Fibroblast of mammary gland (primary cell): ENCODE measurements around the gene TMEM141.

Experiments used
- DNase-seq: peaks from one replicate; pipeline ENCODE4 v3.0.0-alpha.2; 2010; ENCODE audit warnings: low read depth
- H3K4me3 ChIP-seq: 2 replicates; pipeline ENCODE4 v1.5.1; 2011; ENCODE audit warnings: low read depth, mild to moderate bottlenecking, low read length, moderate library complexity; ENCODE audit not compliant: control insufficient read depth
- CTCF ChIP-seq: conservative IDR thresholded peaks from 2 replicates; pipeline ENCODE4 v1.5.1; 2011; ENCODE audit warnings: low read depth, low read length, inconsistent platforms; ENCODE audit not compliant: control insufficient read depth, insufficient read depth

The TMEM141 gene

GRCh38 chr9:136824496-136825225 is 33.5 kb downstream of the TMEM141 start:
- no peak for TF ChIP-seq CTCF
- no peak for DNase-seq
- no peak overlapping the region for H3K4me3 ChIP-seq

- DNase-seq = no peak
- H3K4me3 ChIP-seq = no peak overlapping the region
- TF ChIP-seq CTCF = no peak
Observed at GRCh38 chr9:136825295-136826187, 34.4 kb downstream of the TMEM141 start.

GRCh38 chr9:136826188-136826541 is 35.0 kb downstream of the TMEM141 start:
- DNase-seq = no peak
- no peak for TF ChIP-seq CTCF
- no peak overlapping the region for H3K4me3 ChIP-seq

GRCh38 chr9:136826703-136827582 is 35.8 kb downstream of the TMEM141 start:
- DNase-seq = no peak
- TF ChIP-seq CTCF = no peak
- no peak overlapping the region for H3K4me3 ChIP-seq

GRCh38 chr9:136827794-136828473 is 36.8 kb downstream of the TMEM141 start:
- TF ChIP-seq CTCF = no peak
- no peak overlapping the region for H3K4me3 ChIP-seq
- DNase-seq = no peak

GRCh38 chr9:136828474-136829140 is 37.5 kb downstream of the TMEM141 start:
- no peak for TF ChIP-seq CTCF
- H3K4me3 ChIP-seq = no peak overlapping the region
- DNase-seq = no peak
